Heart left ventricle (tissue), 16 donors: ENCODE measurements around the gene TMIGD3. TPM values are rescaled to one million over a fixed set of nuclear protein-coding genes. Genes with fewer than 3 reads are reported as not detected.

Experiments used
- ATAC-seq, 4 donors: fragments of 200-7000 bp; cut with Tn5 transposase; one replicate each; pipeline ENCODE4 v1.9.1; 2020 to 2022; ENCODE audit warnings: moderate library complexity in 4 of 4, mild to moderate bottlenecking in 3 of 4, moderate number of reproducible peaks in 1 of 4
- DNase-seq, 5 donors: peaks; one replicate each; pipeline ENCODE4 v3.0.0-alpha.2; 2020
- H3K27ac ChIP-seq, 12 donors: fragments of 200-600 bp; sonication (generic) in 4 of 12; one replicate each; pipeline versions ENCODE4 v1.5.0 to v1.8.0; 2016 to 2022; ENCODE audit warnings: mild to moderate bottlenecking in 2 of 12
- H3K27me3 ChIP-seq, 9 donors: fragments of 200-600 bp; sonication (generic) in 2 of 9; one replicate each; pipeline versions ENCODE4 v1.5.1 to v1.8.0; 2016 to 2022; ENCODE audit warnings: mild to moderate bottlenecking in 3 of 9
- H3K36me3 ChIP-seq, 9 donors: fragments of 200-600 bp; sonication (generic) in 2 of 9; one replicate each; pipeline versions ENCODE4 v1.5.0 to v1.8.0; 2018 to 2022; ENCODE audit warnings: mild to moderate bottlenecking in 2 of 9
- H3K4me1 ChIP-seq, 12 donors: fragments of 200-600 bp; sonication (generic) in 4 of 12; one replicate each; pipeline versions ENCODE4 v1.5.0 to v1.8.0; 2016 to 2022; ENCODE audit warnings: mild to moderate bottlenecking in 3 of 12
- H3K4me3 ChIP-seq, 12 donors: fragments of 200-600 bp; sonication (generic) in 4 of 12; one replicate each; pipeline versions ENCODE4 v1.5.0 to v1.8.0; 2017 to 2022; ENCODE audit warnings: mild to moderate bottlenecking in 9 of 12, moderate library complexity in 4 of 12
- H3K9me3 ChIP-seq, 12 donors: fragments of 200-600 bp; sonication (generic) in 4 of 12; one replicate each; pipeline versions ENCODE4 v1.5.0 to v1.8.0; 2016 to 2022; ENCODE audit warnings: mild to moderate bottlenecking in 1 of 12
- CTCF ChIP-seq, 12 donors: fragments of 200-600 bp; sonication (generic) in 4 of 12; IDR thresholded peaks; one replicate each; pipeline versions ENCODE4 v1.5.0 to v1.8.0; 2018 to 2022; ENCODE audit warnings: antibody characterized with exemption in 12 of 12, mild to moderate bottlenecking in 5 of 12
- POLR2A ChIP-seq, 2 donors: fragments of 450-650 bp; IDR thresholded peaks; one replicate each; pipeline ENCODE4 v1.6.1; 2017; ENCODE audit warnings: antibody characterized with exemption in 2 of 2, mild to moderate bottlenecking in 2 of 2, moderate library complexity in 2 of 2
- WGBS, 4 donors: extraction: QIAGEN DNeasy Blood & Tissue Kit in 2 of 4; methylation state at CpG; one replicate each; pipeline versions ENCODE4 v1.1.5 to v1.1.7; 2013 to 2018; 5-methylcytosine and 5-hydroxymethylcytosine counted together
- intact Hi-C, 10 donors: fragments of 100-400 bp; cut with DNase I; formaldehyde crosslinking; loops; one replicate each; pipeline versions ENCODE4 v1.11.1 to v1.14.2; 2022
- polyA plus RNA-seq, 2 donors: library from polyadenylated mRNA; stranded (reverse); fragments of 200-250 nt; gene quantifications; one replicate each; pipeline ENCODE4 v1.2.3, GENCODE V29; 2013
- total RNA-seq, 9 donors: library from RNA; depleted of rRNA in 2 of 9; stranded (reverse); fragments of >200 nt in 2 of 9; fragmentation: NEBNext Ultra II Directional in 3 of 9; extraction: Animal tissue kit (Norgen Biotek cat#: 25700) in 3 of 9; gene quantifications; one replicate each; pipeline versions ENCODE4 v1.1.0 to v1.2.4, GENCODE V29; 2016 to 2023
- donor health status: ischemic (EF 13 %, LVEDD 7.1; RV severe dilation, severe dysfunction).
- donor health status: healthy with polysubstance abuse.
- donor health status: DM: no; HTN: yes; CAD: no.
- donor health status: DM: no; HTN: no; CAD: no.
- donor health status: ischemic (EF 25% LVEDD 6.9; RV normal size, moderate dysfunction).
- donor health status: ischemic (EF 25% LVEDD 5.7; RV mildly dilated, moderate dysfunction).
- donor health status: healthy.
- donor health status: DM: yes; HTN: yes; CAD: no.
- donor health status: ischemic (EF 35%, LVEDD 5.7; RV mildly dilated, moderate dysfunction).
- donor health status: nonischemic (EF 11% LVEDD 7.7; RV severe dilation, severe dysfunction).
- donor health status: DM: yes; HTN: yes; CAD: no.
- donor health status: PGD.
- donor health status: ischemic (EF 29% LVEDD 5.4; RV normal size, mild dysfunction).
- donor health status: nonischemic (EF 23%, LVEDD 6.1; RV moderate dilation, normal function).

TMIGD3 gene
- total and polyA plus RNA-seq, 11 donors = 0.46 to 26.4 (median 1.4) TPM; not detected in 2

DNA sequence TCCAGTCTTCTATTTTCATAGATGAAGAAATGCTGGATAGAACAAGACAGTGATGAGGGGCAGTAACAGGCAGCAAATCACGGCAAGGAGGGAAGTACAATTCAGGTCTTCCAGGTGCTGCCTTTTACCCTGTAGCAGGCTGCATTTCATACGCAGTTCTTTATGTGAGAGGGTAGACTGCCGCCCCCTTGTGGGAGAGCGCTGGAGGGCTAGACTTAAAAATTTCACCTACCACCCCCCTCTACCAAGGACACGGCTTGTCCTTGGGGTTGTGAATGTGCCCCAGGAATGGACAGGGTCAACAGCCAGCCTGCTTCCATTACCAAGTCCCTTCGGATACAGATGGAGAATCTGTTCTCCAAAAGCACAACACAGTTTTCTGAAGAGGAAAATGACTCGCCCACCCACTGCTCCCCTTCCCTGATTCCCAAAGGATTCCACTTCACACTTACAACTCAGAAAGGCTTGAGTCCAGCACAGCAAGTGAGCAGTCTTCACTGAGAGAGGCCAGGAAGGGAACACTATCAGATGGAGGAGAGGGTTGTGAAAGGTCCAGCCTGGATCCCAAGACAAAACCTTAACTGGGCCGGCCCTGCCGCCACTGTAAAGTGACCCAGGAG is 61.8 kb downstream of the TMIGD3 start:
- Histone ChIP-seq H3K27ac (no peak overlapping the region), H3K4me1 (peaks cover 0 to 8% (median 0%) of the 10 kb centered on the region in 12 donors), H3K36me3 (peaks cover 0 to 100% (median 91%) of the 10 kb centered on the region in 9 donors), H3K27me3 (no peaks in the 10 kb centered on the region), H3K9me3 (no peaks in the 10 kb centered on the region), H3K4me3 (no peak overlapping the region)
- intact Hi-C loops = no loop called here
- WGBS, 4 donors = 68 to 78% (median 68%) methylated on average over 9 of the region's 9 CpGs
- DNase-seq (peak in 1 of 5 donors; percentile 17), ATAC-seq (peak in 1 of 4 donors; percentile 42)
- TF ChIP-seq POLR2A (IDR thresholded peaks at IDR 0.05) = no peak
- TF ChIP-seq CTCF (IDR thresholded peaks at IDR 0.05) = peak in 10 of 12 donors; percentile 8 to 54 (median 38)

DNA sequence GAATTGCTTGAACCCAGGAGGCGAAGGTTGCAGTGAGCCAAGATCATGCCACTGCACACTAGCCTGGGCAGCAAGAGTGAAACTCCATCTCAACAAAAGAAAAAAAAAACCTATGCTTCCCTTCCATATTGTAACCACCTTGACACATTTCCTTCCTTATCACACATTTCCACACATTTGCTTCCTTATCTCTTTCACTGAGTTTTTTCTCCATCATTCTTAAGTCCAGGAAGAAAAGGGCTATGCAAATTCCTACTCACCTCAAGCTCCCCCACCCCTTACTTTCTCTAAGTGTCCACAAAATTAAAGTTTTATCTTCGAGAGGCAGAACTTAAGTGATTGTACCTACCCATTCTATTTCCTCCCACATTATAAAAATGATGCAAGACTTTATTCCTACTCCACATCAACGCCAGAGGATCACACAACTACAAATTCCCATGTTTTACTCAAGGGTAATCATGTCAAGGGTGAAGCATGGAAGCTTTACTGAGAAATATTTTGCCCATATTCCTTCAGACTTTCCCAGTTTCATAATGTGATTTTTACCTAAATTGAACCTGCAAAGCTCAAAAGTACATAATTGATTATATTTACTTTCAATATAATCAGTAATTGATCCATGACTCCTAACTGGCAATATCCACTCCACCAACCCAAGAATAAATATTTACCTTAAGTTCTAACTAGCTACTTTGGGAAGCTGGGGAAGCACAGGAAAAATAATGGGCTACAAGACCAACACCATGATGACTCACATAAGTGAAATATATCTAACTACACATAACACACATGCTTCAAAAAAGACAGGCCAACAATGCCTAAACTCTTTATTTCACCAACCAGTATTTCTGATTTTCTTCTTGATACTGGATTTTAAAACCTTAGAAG is 63.7 kb downstream of the TMIGD3 start:
- Histone ChIP-seq H3K9me3 (no peaks in the 10 kb centered on the region), H3K4me1 (peaks cover 0 to 4% (median 0%) of the 10 kb centered on the region in 12 donors), H3K27ac (no peak overlapping the region), H3K36me3 (peaks cover 0 to 81% (median 71%) of the 10 kb centered on the region in 9 donors), H3K27me3 (no peaks in the 10 kb centered on the region), H3K4me3 (no peak overlapping the region)
- DNase-seq (no peak), ATAC-seq (no peak)
- 89 to 97% (median 93%) methylated on average over 3 of the region's 3 CpGs for WGBS, 4 donors
- TF ChIP-seq CTCF (IDR thresholded peaks at IDR 0.05) (no peak), POLR2A (IDR thresholded peaks at IDR 0.05) (no peak)
- intact Hi-C loops = no loop called here

DNA sequence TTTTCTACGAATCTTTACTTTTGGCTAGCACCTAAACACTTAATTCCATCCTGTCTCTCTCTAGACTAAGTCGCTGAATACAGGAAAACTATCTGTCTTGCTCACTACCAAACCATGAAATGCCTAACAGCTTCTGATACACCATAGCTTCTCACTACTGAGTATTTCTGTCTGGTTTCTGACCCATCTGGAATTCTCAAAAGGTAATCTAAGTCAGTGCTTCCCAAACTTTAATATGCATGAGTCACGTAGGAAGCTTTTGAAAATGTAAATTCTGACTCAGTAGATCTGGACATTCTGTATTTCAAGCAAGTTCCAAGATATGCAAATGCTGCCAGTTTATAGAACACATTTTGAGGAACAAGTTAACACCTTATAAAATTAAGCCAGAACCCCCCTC is 66.7 kb downstream of the TMIGD3 start:
- ATAC-seq = no peak
- WGBS, 4 donors = 65 to 87% (median 72%) methylated on average over 3 of the region's 3 CpGs

More for the DNA sequence above, 66.7 kb downstream of the TMIGD3 start:
- DNase-seq = no peak
- H3K9me3 ChIP-seq = no peaks in the 10 kb centered on the region
- no peak for TF ChIP-seq CTCF (IDR thresholded peaks at IDR 0.05)
- no peak for TF ChIP-seq POLR2A (IDR thresholded peaks at IDR 0.05)
- H3K27ac ChIP-seq = no peak overlapping the region
- H3K36me3 ChIP-seq = peaks cover 0 to 51% (median 42%) of the 10 kb centered on the region in 9 donors
- intact Hi-C loops = no loop called here
- H3K4me1 ChIP-seq = peaks cover 0 to 2% (median 0%) of the 10 kb centered on the region in 12 donors
- no peaks in the 10 kb centered on the region for H3K27me3 ChIP-seq
- H3K4me3 ChIP-seq = no peak overlapping the region

Other genes starting within 250 kb of the TMIGD3 start
- under 1 TPM in 1 of 9 donors, not detected in 8; 0.61 TPM for gene CHIA, start 212.8 kb downstream of the TMIGD3 start, total RNA-seq
- under 1 TPM in 1 of 2 donors, not detected in 1; 0.10 TPM for gene CHIA, start 212.8 kb downstream of the TMIGD3 start, polyA plus RNA-seq
- 1 to 10 TPM in 1 of 9 donors, under 1 TPM in 8; 0.30 to 1.4 (median 0.63) TPM for gene OVGP1, start 75.9 kb downstream of the TMIGD3 start, total RNA-seq
- gene OVGP1, start 75.9 kb downstream of the TMIGD3 start, polyA plus RNA-seq = under 1 TPM; 0.28 to 0.61 TPM
- 10 to 100 TPM; 30.5 to 48.4 (median 34.0) TPM for gene WDR77, start 54.4 kb downstream of the TMIGD3 start, total RNA-seq
- 10 to 100 TPM; 25.6 to 64.3 TPM for gene WDR77, start 54.4 kb downstream of the TMIGD3 start, polyA plus RNA-seq
- gene ATP5PB, start 54.2 kb downstream of the TMIGD3 start, total RNA-seq = 100 to 1,000 TPM; 394 to 878 (median 625) TPM
- gene ATP5PB, start 54.2 kb downstream of the TMIGD3 start, polyA plus RNA-seq = 100 to 1,000 TPM; 563 to 710 TPM
- 10 to 100 TPM in 2 of 9 donors, 1 to 10 TPM in 7; 2.3 to 45.1 (median 6.5) TPM for gene C1orf162, start 29.6 kb downstream of the TMIGD3 start, total RNA-seq
- gene C1orf162, start 29.6 kb downstream of the TMIGD3 start, polyA plus RNA-seq = 1 to 10 TPM; 6.8 to 9.3 TPM
- gene ADORA3, start within 50 bp of the TMIGD3 start, total RNA-seq = 1 to 10 TPM in 7 of 9 donors, under 1 TPM in 2; 0.12 to 6.2 (median 2.2) TPM
- 1 to 10 TPM; 1.2 to 1.5 TPM for gene ADORA3, start within 50 bp of the TMIGD3 start, polyA plus RNA-seq
- 100 to 1,000 TPM in 4 of 9 donors, 10 to 100 TPM in 5; 52.6 to 134 (median 99.1) TPM for gene RAP1A, start 116.2 kb upstream of the TMIGD3 start, total RNA-seq
- gene RAP1A, start 116.2 kb upstream of the TMIGD3 start, polyA plus RNA-seq = 10 to 100 TPM; 88.4 to 99.8 TPM
- 10 to 100 TPM; 10.1 to 33.2 (median 14.0) TPM for gene INKA2, start 235.8 kb upstream of the TMIGD3 start, total RNA-seq
- gene INKA2, start 235.8 kb upstream of the TMIGD3 start, polyA plus RNA-seq = 10 to 100 TPM in 1 of 2 donors, 1 to 10 TPM in 1; 9.0 to 14.5 TPM